ENCODE data around the gene CRTAC1.

Gene CRTAC1

DNA sequence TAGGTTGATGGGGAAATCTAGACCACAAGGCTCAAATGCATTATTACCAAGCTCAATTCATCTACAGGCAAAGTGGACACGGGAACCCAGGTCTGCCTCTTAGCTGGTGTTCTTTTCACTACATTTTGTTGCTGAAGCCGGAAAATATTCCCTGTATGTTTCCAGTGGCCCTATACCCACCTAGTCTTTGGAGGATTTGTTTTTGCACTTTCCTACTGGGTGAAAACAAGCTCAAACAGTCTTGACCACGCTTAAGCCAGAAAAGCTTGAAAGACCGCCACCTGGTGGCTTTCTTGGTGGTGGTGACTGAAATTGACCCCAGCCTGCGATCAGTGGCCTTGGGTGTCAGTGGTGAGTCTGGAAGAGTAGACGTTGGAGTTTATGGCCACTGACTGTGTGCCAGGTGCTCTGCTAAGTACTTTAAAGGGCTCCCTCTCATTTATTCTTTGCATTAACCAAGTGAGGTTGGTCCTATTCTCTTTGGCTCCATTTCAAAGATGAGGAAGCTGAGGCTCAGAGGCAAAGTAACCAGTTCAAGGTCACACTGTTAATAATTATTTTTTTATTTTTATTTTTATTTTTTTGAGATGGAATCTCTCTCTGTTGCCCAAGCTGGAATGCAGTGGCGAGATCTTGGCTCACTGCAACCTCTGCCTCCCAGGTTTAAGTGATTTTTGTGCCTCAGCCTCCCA is 11.1 kb upstream of the CRTAC1 start:
- H3K27ac Mint-ChIP-seq: no peak overlapping the region
- H3K4me3 Mint-ChIP-seq: no peak overlapping the region
- no peaks in the 10 kb centered on the region for H3K9me3 Mint-ChIP-seq
- H3K27me3 Mint-ChIP-seq: peaks cover 74% of the 10 kb centered on the region
- no peaks in the 10 kb centered on the region for H3K36me3 Mint-ChIP-seq
- CTCF ChIA-PET: interaction anchor here (0.6 to 7.4 kb wide), 28 partner anchors 9 to 355 kb away, joined by 3 to 140 read pairs (median 4); partner anchors contain the start of genes AVPI1 and CRTAC1
- no peaks in the 10 kb centered on the region for H3K4me1 Mint-ChIP-seq
- DNase-seq: peak; percentile 59

DNA sequence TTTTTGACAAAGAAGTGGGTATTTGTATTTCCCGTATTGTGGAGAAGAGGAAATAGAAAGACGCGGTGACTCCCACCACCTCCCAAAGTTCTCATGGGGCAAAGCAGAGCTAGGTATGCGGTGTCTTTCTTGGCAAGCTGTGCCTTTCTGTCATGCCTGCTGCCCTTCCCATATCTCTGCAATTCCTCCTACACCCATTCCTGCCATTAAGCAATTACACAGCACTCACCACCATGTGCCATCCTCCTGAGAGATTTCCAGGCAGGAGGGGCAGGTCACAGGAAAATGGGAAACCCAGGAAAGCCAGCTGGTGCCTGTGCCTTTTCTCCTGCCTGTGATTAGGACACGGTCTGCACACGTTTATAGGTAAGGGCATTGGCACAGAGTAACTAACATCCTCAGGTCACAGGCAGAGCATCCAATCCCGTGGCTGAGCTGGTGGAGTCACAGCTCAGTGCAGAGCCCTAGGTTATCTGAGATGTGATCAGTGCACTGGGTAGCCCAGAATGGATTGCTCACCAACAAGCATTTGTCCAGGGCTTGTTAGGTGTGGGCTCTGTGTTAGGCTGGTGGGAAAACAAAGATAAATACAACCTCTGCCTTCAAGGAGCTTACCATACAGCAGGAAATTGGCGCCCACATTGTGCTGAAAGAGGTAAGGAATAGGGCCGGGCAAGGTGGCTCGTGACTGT is 9.4 kb upstream of the CRTAC1 start:
- H3K27me3 Mint-ChIP-seq: peaks cover 78% of the 10 kb centered on the region
- H3K9me3 Mint-ChIP-seq: no peaks in the 10 kb centered on the region
- no peak overlapping the region for H3K4me3 Mint-ChIP-seq
- no peaks in the 10 kb centered on the region for H3K36me3 Mint-ChIP-seq
- CTCF ChIA-PET: interaction anchor here (1.7 to 7.4 kb wide), 7 partner anchors 10 to 337 kb away, joined by 5 to 140 read pairs (median 8); partner anchors contain the start of gene CRTAC1
- H3K4me1 Mint-ChIP-seq: no peaks in the 10 kb centered on the region
- H3K27ac Mint-ChIP-seq: no peak overlapping the region
- no peak for DNase-seq

DNA sequence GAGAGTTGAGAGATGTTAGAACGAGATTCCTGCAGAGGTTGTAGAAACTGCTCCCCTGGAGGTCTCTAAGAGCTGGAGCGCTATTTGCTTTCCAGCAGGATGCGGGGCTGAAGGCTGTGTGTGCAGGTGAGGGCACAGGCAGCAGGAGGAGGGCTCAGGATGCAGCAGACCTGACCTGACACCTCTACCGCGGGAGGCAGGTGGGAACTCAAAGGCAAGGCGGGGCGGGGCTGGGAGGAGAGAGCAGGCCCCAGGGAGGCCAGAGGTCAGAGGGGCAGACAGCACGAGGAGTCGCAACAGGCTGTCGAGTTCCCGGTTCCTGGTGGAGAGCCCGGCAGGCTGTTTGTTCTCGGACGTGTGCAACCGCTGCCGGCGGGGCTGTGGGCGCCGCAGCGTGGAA is 7.9 kb upstream of the CRTAC1 start:
- no peak overlapping the region for H3K4me3 Mint-ChIP-seq
- CTCF ChIA-PET: interaction anchor here (2.7 to 4.0 kb wide), 2 partner anchors 11 to 123 kb away, joined by 15 read pairs; no protein-coding TSS in a partner anchor
- H3K27ac Mint-ChIP-seq: no peak overlapping the region
- no peak for DNase-seq
- H3K9me3 Mint-ChIP-seq: no peaks in the 10 kb centered on the region
- H3K4me1 Mint-ChIP-seq: no peaks in the 10 kb centered on the region
- no peaks in the 10 kb centered on the region for H3K36me3 Mint-ChIP-seq
- H3K27me3 Mint-ChIP-seq: peaks cover 87% of the 10 kb centered on the region

DNA sequence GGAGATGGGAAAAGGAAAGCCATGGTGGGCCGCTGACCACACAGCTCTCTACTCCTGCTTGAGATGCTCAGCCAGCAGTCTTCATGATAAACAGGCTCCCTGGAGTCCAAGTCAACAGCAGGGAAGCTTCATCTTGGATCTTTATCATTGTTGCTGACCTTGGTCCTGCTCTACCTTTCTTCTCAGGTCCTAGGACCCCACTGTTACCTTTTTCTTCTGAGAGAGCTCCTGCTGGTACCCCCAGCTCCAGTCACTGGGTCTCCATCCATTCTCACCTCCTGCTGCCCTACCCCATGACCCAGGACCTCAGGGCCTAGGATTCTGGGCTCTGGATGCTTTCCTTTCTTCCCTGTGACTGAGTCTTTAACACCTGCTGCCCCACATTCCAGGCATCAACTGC is 5.2 kb upstream of the CRTAC1 start:
- no peak overlapping the region for H3K4me3 Mint-ChIP-seq
- DNase-seq: no peak
- H3K4me1 Mint-ChIP-seq: peaks cover 2% of the 10 kb centered on the region
- H3K27me3 Mint-ChIP-seq: peaks cover 94% of the 10 kb centered on the region
- CTCF ChIA-PET: interaction anchor here (1.1 to 4.0 kb wide), 7 partner anchors 8 to 334 kb away, joined by 3 to 15 read pairs (median 3); no protein-coding TSS in a partner anchor
- no peak overlapping the region for H3K27ac Mint-ChIP-seq
- H3K36me3 Mint-ChIP-seq: no peaks in the 10 kb centered on the region
- no peaks in the 10 kb centered on the region for H3K9me3 Mint-ChIP-seq

DNA sequence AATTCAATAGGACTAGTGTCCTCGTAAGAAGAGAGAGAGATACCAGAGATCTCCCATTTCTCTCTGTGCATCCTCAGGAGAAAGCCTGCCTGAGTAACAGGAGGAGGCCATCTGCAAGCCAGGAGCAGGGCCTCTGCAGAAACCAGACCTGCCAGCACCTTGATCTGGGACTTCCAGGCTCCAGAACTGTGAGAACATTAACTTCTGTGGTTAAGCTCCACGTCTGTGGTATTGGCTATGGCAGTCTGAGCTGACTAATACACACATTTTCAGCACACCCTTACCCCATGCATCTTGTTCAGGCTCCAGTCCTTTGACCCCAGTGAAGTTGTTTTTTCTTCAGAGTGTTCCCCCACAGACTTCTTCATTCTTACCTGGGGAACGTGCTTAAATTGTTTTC is 3.1 kb upstream of the CRTAC1 start:
- CTCF ChIA-PET: interaction anchor here (0.9 kb wide), 1 partner anchor 10 kb away, joined by 3 read pairs; no protein-coding TSS in a partner anchor
- DNase-seq: no peak
- Mint-ChIP-seq H3K36me3 (no peaks in the 10 kb centered on the region), H3K9me3 (no peaks in the 10 kb centered on the region), H3K27ac (no peak overlapping the region), H3K27me3 (peaks cover 96% of the 10 kb centered on the region), H3K4me3 (no peak overlapping the region), H3K4me1 (peaks cover 5% of the 10 kb centered on the region)

DNA sequence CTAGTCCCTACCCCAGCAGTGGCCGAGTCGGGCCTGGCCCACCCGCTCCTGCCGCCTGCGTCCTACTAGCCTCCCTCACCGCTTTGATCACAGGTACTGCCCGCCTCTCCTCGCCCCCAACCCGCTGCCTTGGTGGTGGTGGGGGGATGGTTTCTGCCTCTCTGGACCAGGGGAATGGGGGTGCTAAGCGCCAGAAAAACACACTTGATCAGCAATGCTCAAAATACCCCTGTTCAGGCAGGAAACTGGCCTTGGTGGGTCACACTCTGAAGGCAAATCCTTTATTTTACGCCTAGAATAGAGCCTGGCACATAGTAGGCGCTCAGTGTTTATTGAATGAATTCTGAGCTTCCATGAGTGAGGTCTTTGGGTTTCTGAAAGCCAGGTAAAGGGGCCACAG is 1.0 kb upstream of the CRTAC1 start:
- H3K27ac Mint-ChIP-seq: no peak overlapping the region
- no peak overlapping the region for H3K4me3 Mint-ChIP-seq
- CTCF ChIA-PET: interaction anchor here (0.9 to 7.8 kb wide), 3 partner anchors 10 to 116 kb away, joined by 3 to 49 read pairs (median 4); no protein-coding TSS in a partner anchor
- no peak for DNase-seq
- peaks cover 91% of the 10 kb centered on the region for H3K27me3 Mint-ChIP-seq
- peaks cover 8% of the 10 kb centered on the region for H3K4me1 Mint-ChIP-seq
- H3K9me3 Mint-ChIP-seq: no peaks in the 10 kb centered on the region
- H3K36me3 Mint-ChIP-seq: no peaks in the 10 kb centered on the region

DNA sequence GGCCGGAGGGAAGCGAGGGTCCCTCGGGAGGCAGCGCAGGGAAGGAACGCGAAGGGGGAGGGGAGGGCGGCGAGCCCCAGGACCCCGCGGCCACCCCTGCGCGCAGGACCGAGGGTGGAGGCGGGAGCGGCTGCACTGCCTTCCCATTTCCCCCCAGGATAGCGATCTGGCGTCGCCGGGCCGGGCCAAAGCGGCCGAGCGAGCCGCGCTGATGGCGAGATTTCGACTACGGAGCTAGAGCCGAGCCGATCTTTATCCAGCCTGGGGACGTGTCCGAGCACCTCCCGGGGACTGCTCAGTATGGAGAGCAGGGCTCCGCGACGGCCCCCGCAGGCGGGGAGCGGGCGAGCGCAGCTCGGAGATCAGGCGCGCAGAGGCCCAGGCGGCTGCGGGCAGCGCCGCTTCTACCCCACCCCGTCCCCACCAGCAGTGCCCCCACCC is 590 bp upstream of the CRTAC1 start:
- H3K27me3 Mint-ChIP-seq: peaks cover 91% of the 10 kb centered on the region
- no peak for DNase-seq
- no peaks in the 10 kb centered on the region for H3K9me3 Mint-ChIP-seq
- peaks cover 8% of the 10 kb centered on the region for H3K4me1 Mint-ChIP-seq
- CTCF ChIA-PET: interaction anchor here (0.9 to 7.8 kb wide), 2 partner anchors 11 to 116 kb away, joined by 3 to 49 read pairs; no protein-coding TSS in a partner anchor
- H3K4me3 Mint-ChIP-seq: no peak overlapping the region
- H3K27ac Mint-ChIP-seq: no peak overlapping the region
- no peaks in the 10 kb centered on the region for H3K36me3 Mint-ChIP-seq

DNA sequence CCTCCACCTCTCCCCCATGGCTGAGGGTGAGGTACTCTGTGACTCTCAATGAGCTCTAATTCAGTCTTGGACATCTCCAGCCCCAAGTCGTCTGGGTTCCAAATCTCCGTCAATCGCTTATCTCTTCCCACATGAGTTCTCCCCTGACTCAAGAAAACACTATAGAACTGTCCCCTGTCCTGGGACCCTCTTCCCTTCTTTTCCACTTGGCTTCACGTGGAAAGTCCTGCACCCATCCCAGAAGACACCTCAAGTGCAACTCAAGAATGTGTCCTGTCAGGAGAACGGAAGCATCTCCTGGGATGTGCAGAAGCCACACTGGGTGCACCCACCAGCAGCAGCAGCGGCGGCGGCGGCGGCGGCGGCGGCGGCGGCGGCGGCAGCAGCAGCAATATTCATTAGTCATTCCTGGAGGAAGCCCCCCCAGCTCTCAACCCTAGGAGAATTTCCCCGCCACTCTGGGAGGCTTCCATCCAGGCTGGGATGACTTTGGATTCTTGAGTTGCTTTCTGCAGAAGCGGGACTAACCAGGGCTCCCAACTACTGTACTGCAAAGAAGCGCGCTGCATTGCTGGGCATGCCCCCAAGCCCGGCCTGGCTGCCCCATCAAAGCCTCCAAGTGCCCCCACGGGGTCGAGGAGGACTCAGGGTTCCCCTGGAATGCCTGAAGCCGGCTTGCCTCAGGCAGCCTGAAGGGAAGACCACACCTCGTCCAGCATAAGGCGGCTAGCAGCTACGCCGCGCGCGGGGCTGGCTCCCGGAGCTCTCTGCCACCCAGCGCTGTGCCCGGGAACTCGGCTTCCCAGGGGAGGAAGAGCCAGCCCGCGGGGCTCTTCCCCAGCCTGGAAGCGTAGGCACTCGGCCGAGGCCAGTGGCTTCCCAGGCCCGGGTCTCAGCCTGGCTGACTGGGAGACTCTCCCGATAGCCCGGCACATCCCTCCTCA is 1.0 kb downstream of the CRTAC1 start:
- peaks cover 87% of the 10 kb centered on the region for H3K27me3 Mint-ChIP-seq
- CTCF ChIA-PET: interaction anchor here (0.9 to 7.8 kb wide), 7 partner anchors 10 to 343 kb away, joined by 3 to 49 read pairs (median 4); partner anchors contain the start of gene AVPI1
- H3K4me1 Mint-ChIP-seq: peaks cover 8% of the 10 kb centered on the region
- H3K27ac Mint-ChIP-seq: no peak overlapping the region
- no peak for DNase-seq
- H3K36me3 Mint-ChIP-seq: no peaks in the 10 kb centered on the region
- no peak overlapping the region for H3K4me3 Mint-ChIP-seq
- H3K9me3 Mint-ChIP-seq: no peaks in the 10 kb centered on the region

DNA sequence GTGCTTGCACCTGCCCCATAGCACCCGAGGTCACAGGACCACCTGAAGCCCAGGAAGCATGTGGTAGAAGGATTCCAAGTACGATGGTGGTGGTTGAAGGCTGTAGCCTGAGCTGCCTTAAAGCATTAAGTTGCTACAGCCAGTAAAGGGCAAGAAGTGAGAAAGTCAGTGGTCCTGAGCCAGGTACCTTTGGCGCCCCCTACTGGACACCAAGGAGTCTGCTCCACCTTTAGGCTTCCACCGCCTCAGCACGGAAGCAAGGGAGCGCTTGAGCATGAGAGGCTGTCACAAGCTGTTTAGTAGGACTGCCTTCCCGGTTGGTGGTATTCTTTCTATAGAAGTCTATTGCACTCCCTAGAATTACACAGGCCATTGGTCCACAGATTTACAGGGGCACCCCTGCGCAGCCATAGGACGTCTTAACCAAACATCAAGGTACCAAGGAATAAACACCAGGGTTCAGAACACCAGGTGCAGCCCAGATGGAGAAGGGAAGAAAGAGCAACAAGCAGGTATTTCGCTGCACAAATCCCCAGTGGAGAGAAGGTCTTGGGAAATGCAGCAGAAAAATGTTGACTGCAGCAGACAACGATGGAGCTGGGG is 2.2 kb downstream of the CRTAC1 start:
- Mint-ChIP-seq H3K27me3 (peaks cover 87% of the 10 kb centered on the region), H3K9me3 (no peaks in the 10 kb centered on the region), H3K36me3 (no peaks in the 10 kb centered on the region), H3K4me3 (no peak overlapping the region), H3K4me1 (peaks cover 8% of the 10 kb centered on the region), H3K27ac (no peak overlapping the region)
- CTCF ChIA-PET: interaction anchor here (0.9 to 7.8 kb wide), 16 partner anchors 8 to 350 kb away, joined by 3 to 49 read pairs (median 4); partner anchors contain the start of gene AVPI1
- peak; percentile 78 for DNase-seq

DNA sequence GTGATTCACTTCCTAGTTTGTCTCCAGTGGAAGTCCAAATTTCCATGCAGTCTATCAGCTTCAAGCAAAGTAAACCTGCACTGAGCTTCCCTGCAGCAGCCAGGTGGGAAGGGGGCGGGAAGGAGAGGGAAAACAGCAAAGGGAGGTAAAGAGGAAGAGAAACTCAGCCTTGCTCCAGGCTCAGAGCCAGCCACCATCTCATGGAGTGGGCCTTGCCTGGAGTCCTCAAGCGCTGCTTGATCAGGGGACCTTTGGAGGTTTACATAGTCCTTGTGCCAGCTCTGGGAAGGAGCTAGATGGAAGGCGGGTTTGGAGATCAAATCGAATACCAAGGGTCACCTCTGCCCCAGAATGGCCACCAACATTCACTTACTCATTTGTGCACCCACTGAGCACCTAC is 7.4 kb downstream of the CRTAC1 start:
- peaks cover 79% of the 10 kb centered on the region for H3K27me3 Mint-ChIP-seq
- no peaks in the 10 kb centered on the region for H3K36me3 Mint-ChIP-seq
- CTCF ChIA-PET: interaction anchor here (1.9 kb wide), 1 partner anchor 18 kb away, joined by 8 read pairs; no protein-coding TSS in a partner anchor
- H3K4me1 Mint-ChIP-seq: no peaks in the 10 kb centered on the region
- DNase-seq: no peak
- H3K27ac Mint-ChIP-seq: no peak overlapping the region
- no peak overlapping the region for H3K4me3 Mint-ChIP-seq
- H3K9me3 Mint-ChIP-seq: no peaks in the 10 kb centered on the region

DNA sequence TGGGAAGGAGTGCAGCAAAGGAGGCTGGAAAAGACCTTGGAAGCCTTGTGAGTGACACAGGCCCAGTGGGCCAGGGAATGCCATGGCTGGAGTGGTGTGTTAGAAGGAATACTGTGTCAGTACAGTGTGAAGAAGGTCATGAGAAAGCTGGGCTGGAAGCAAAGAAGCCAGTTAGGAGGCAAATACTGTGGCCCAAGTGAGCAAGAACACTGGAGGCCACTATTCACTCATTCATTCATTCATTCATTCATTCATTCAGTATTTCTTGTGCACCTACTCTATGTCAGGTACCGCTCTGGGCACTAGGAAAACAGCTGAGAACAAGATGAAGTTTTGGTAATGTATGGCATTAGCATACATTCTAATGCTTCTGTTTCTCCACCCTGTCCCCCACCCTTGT is 9.6 kb downstream of the CRTAC1 start:
- no peak overlapping the region for H3K4me3 Mint-ChIP-seq

DNA sequence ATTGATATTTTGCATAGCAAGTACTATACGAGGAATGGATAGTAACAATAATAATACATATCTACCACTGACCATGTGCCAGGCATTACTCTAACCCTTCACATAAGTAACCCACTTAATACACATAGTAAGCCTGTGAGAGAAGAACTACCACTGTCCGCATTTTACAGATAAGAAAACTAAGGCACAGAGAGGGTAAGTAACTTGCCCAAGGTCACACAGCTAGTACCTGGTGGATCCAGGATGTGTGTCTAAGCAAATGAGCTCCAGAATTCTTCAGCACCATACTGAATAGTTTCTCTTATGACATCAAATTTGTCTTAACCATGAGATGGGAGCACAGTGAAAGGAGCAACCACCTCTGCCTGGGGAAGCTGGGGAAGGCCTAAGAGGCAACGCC is 10.2 kb downstream of the CRTAC1 start:
- H3K27me3 Mint-ChIP-seq: peaks cover 58% of the 10 kb centered on the region
- CTCF ChIA-PET: interaction anchor here (1.4 to 1.6 kb wide), 2 partner anchors 8 to 21 kb away, joined by 3 to 4 read pairs; no protein-coding TSS in a partner anchor
- DNase-seq: no peak
- H3K36me3 Mint-ChIP-seq: no peaks in the 10 kb centered on the region
- no peaks in the 10 kb centered on the region for H3K4me1 Mint-ChIP-seq
- H3K27ac Mint-ChIP-seq: no peak overlapping the region
- no peaks in the 10 kb centered on the region for H3K9me3 Mint-ChIP-seq
- no peak overlapping the region for H3K4me3 Mint-ChIP-seq

More for the DNA sequence above, 9.6 kb downstream of the CRTAC1 start:
- peaks cover 62% of the 10 kb centered on the region for H3K27me3 Mint-ChIP-seq
- no peaks in the 10 kb centered on the region for H3K9me3 Mint-ChIP-seq
- H3K27ac Mint-ChIP-seq: no peak overlapping the region
- no peak for DNase-seq
- CTCF ChIA-PET: no interaction called here
- no peaks in the 10 kb centered on the region for H3K4me1 Mint-ChIP-seq
- H3K36me3 Mint-ChIP-seq: no peaks in the 10 kb centered on the region

DNA sequence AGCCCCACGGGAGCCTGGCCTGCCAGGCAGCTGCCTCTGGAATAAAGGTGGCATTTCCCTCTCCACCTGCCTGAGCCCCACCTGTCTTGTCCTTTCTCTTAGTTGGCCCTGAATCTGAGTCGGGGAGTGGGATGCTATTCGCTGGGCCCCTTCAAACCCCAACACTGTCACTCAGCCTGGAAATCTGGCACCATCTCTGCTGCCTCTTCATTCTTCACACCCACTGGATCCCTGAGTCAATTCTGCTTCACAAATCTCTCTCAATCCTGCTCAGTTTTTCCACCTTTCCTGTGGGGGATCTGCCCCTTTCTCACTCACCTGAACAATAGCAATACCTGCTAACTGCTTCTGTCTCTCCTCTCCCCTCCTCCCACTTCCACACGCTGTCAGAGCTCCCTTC is 10.6 kb downstream of the CRTAC1 start:
- CTCF ChIA-PET: interaction anchor here (1.4 to 1.6 kb wide), 3 partner anchors 9 to 23 kb away, joined by 3 to 4 read pairs (median 3); no protein-coding TSS in a partner anchor
- no peak for DNase-seq
- Mint-ChIP-seq H3K4me3 (no peak overlapping the region), H3K27me3 (peaks cover 53% of the 10 kb centered on the region), H3K4me1 (no peaks in the 10 kb centered on the region), H3K36me3 (no peaks in the 10 kb centered on the region), H3K9me3 (no peaks in the 10 kb centered on the region), H3K27ac (no peak overlapping the region)
